ENCODE measurements around the gene JMJD8. TPM values are rescaled to one million over a fixed set of nuclear protein-coding genes. Genes with fewer than 3 reads are reported as not detected.

Gene JMJD8
- total RNA-seq, 1 donor from 2014 or later: 62.9 TPM

- Histone ChIP-seq H3K4me1 (peaks cover 46% of the 10 kb centered on the region), H3K27me3 (no peaks in the 10 kb centered on the region), H3K4me3 (no peak overlapping the region), H3K27ac (no peak overlapping the region), H3K9me3 (no peaks in the 10 kb centered on the region), H3K36me3 (no peaks in the 10 kb centered on the region)
- DNase-seq (ENCODE audit: extremely low spot score in 2 of 2): no peak
- intact Hi-C loops (cut with DNase I): no loop called here
- TF ChIP-seq CTCF (IDR thresholded peaks at IDR 0.05): no peak
- no peak for TF ChIP-seq POLR2AphosphoS5 (IDR thresholded peaks at IDR 0.05; ENCODE audit: insufficient read depth in 1 of 2, low read depth in 1 of 2)
- TF ChIP-seq POLR2A (IDR thresholded peaks at IDR 0.05): no peak
Measured at GRCh38 chr16:631808-632358, 52.3 kb downstream of the JMJD8 start.

Other genes with a start within 250 kb of the JMJD8 start
- gene CAPN15, start 156.6 kb downstream of the JMJD8 start, total RNA-seq: 38.3 TPM
- not detected for gene PRR35, start 123.9 kb downstream of the JMJD8 start, total RNA-seq
- gene NHLRC4, start 117.3 kb downstream of the JMJD8 start, total RNA-seq: 0.74 TPM
- 26.0 TPM for gene PIGQ, start 114.4 kb downstream of the JMJD8 start, total RNA-seq
- 41.3 TPM for gene RAB40C, start 94.3 kb downstream of the JMJD8 start, total RNA-seq
- gene WFIKKN1, start 53.3 kb downstream of the JMJD8 start, total RNA-seq: 3.2 TPM
- gene METTL26, start 48.0 kb downstream of the JMJD8 start, total RNA-seq: 187 TPM
- 27.0 TPM for gene MCRIP2, start 42.5 kb downstream of the JMJD8 start, total RNA-seq
- gene WDR90, start 35.0 kb downstream of the JMJD8 start, total RNA-seq: 34.9 TPM
- 91.1 TPM for gene RHOT2, start 16.2 kb downstream of the JMJD8 start, total RNA-seq
- gene RHBDL1, start 8.7 kb downstream of the JMJD8 start, total RNA-seq: 1.7 TPM
- 124 TPM for gene STUB1, start 3.9 kb downstream of the JMJD8 start, total RNA-seq
- 12.3 TPM for gene WDR24, start 6.1 kb upstream of the JMJD8 start, total RNA-seq
- gene FBXL16, start 21.5 kb upstream of the JMJD8 start, total RNA-seq: 4.4 TPM
- 32.2 TPM for gene METRN, start 30.8 kb upstream of the JMJD8 start, total RNA-seq
- gene ANTKMT, start 36.8 kb upstream of the JMJD8 start, total RNA-seq: 26.0 TPM
- gene CCDC78, start 42.1 kb upstream of the JMJD8 start, total RNA-seq: 7.6 TPM
- gene HAGHL, start 42.8 kb upstream of the JMJD8 start, total RNA-seq: 5.2 TPM
- gene CIAO3, start 56.7 kb upstream of the JMJD8 start, total RNA-seq: 32.7 TPM
- not detected for gene MSLN, start 76.4 kb upstream of the JMJD8 start, total RNA-seq
- gene RPUSD1, start 104.0 kb upstream of the JMJD8 start, total RNA-seq: 17.2 TPM
- 4.9 TPM for gene CHTF18, start 104.3 kb upstream of the JMJD8 start, total RNA-seq
- not detected for gene GNG13, start 116.4 kb upstream of the JMJD8 start, total RNA-seq

Data from vagina (tissue), 2 donors.